ENCODE data around the gene SLC35E2B. TPM values are rescaled to one million over a fixed set of nuclear protein-coding genes. Genes with fewer than 3 reads are reported as not detected.
"Not testable (repeated sequence)": the region's sequence is repeated elsewhere in the genome, so short reads cannot be mapped to it uniquely, and the experiment has no call there.

SLC35E2B gene
- total and polyA plus RNA-seq, 2 of the 8 experiments (the other 6 are each of a cell fraction or from before 2014, with no cell fraction given), result 25.9 to 46.7 TPM

DNA sequence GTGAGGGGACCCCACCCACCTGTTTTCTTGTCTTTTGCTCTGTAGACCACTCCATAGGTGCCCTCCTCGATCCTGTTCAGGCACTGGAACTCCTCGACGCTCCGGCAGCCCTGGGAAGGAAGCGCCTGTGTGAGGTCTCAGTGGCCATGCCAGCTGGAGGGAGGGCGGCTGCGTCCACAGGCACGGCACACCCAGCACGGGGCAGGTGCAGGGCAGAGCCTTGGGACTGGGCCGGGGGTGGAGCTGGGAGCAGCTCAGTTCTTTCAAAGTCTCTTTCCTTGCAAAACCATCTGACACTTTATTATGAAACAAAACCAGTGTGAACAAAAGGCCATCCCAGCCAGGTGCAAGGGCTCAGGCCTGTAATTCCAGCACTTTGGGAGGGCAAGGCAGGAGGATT, 13.0 kb upstream of the SLC35E2B start:
- CTCF ChIA-PET (ENCODE audit: partially characterized antibody), result not testable (repeated sequence)
- WGBS, 2 experiments (ENCODE audit: extremely low coverage in 1 of 2, insufficient coverage in 1 of 2, insufficient read length in 1 of 2, insufficient replicate concordance in 2 of 2, low coverage in 1 of 2, low lambda C conversion rate in 2 of 2, missing lambda C conversion rate in 1 of 2), result 90% methylated on average over 2 of the region's 10 CpGs; no CpG with 5 or more reads in 1 of the 2 experiments

DNA sequence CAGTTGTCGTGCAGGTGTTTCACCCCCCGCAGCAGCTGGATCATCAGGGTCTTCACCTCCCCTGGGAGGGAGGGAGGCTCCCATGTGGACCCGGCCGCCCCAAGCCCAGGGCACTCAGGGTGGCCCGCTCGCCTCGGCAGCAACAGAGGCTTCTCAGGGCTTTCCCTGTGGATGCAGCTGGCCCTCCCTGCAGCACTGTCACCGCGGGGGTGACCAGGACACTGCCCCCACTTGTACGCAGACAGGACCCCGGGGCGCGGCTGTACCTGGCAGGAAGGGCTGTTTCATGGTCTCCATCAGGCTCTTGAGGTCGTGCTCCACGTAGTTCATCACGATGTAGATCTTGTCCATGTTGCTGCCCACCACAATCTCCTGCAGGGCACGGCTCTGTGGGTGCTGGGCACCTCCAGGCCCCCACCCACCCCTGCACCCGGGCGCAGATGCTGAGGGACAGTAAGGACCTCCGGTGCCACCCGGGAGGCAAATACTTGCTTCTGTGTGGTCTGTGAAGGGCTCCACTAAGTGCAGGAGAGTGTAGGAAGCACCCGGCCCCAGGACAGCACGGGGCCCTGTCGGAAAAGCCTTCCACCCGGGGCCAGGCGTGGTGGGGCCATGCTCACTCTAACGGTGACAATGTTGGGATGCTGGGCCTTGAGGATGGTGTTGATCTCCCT, 11.8 kb upstream of the SLC35E2B start:
- CTCF ChIA-PET (ENCODE audit: partially characterized antibody); H3K14ac ChIP-seq (ENCODE audit: insufficient read length); H3K27me3 ChIP-seq (replicated peaks in 1 of 4; ENCODE audit: control insufficient read depth in 3 of 4, extremely low read depth in 1 of 4, insufficient read depth in 3 of 4, low read length in 3 of 4); H3K79me2 ChIP-seq (ENCODE audit: control insufficient read depth in 1 of 2, insufficient read depth in 2 of 2, low read length in 2 of 2); H3K27ac ChIP-seq (ENCODE audit: low read depth, low read length); FAIRE-seq; H2BK5ac ChIP-seq (ENCODE audit: low read depth, low read length); H2BK15ac ChIP-seq (ENCODE audit: low read length); H3K18ac ChIP-seq (ENCODE audit: extremely low read depth, low read length); H2AFZ ChIP-seq (ENCODE audit: low read length); H4K8ac ChIP-seq (ENCODE audit: extremely low read depth, insufficient read depth, low read length); H2AK5ac ChIP-seq (ENCODE audit: low read depth, low read length); H4K5ac ChIP-seq (ENCODE audit: insufficient read length, low read depth, low read length); H2BK120ac ChIP-seq (replicated peaks; ENCODE audit: low read depth, low read length); H4K20me1 ChIP-seq (replicated peaks in 1 of 2; ENCODE audit: control insufficient read depth in 1 of 2, insufficient read depth in 2 of 2, low read length in 2 of 2); H3K4me2 ChIP-seq (ENCODE audit: insufficient read depth in 1 of 2, low read depth in 2 of 2, low read length in 2 of 2); POLR2A ChIA-PET (ENCODE audit: partially characterized antibody); H4K91ac ChIP-seq (replicated peaks; ENCODE audit: insufficient read length, low read length); H3K4me1 ChIP-seq (replicated peaks in 1 of 4; ENCODE audit: control insufficient read depth in 3 of 4, insufficient read depth in 4 of 4, low read length in 3 of 4); H3K79me1 ChIP-seq (ENCODE audit: low read depth, low read length); H3K9ac ChIP-seq (replicated peaks in 1 of 4; ENCODE audit: extremely low read depth in 1 of 4, low read depth in 3 of 4, low read length in 3 of 4); H2BK12ac ChIP-seq (ENCODE audit: low read depth, low read length); H2BK20ac ChIP-seq (ENCODE audit: low read length); H3K56ac ChIP-seq (replicated peaks; ENCODE audit: insufficient read length, low read depth, low read length); H3K4ac ChIP-seq (replicated peaks; ENCODE audit: insufficient read length, low read depth, low read length); H3K23me2 ChIP-seq (ENCODE audit: low read depth, low read length); DNase-seq (ENCODE audit: low read depth in 1 of 2, low spot score in 2 of 2); H3K23ac ChIP-seq (ENCODE audit: insufficient read length); H3K9me3 ChIP-seq (ENCODE audit: insufficient read depth in 2 of 2, low read depth in 1 of 2, low read length in 1 of 2); H3K4me3 ChIP-seq (ENCODE audit: extremely low read depth in 1 of 4, insufficient read depth in 2 of 4, low read depth in 3 of 4, low read length in 4 of 4): not testable (repeated sequence)
- 95% methylated on average over 15 of the region's 27 CpGs; no CpG with 5 or more reads in 1 of the 2 experiments for WGBS, 2 experiments (ENCODE audit: extremely low coverage in 1 of 2, insufficient coverage in 1 of 2, insufficient read length in 1 of 2, insufficient replicate concordance in 2 of 2, low coverage in 1 of 2, low lambda C conversion rate in 2 of 2, missing lambda C conversion rate in 1 of 2)
- H3K36me3 ChIP-seq (ENCODE audit: control insufficient read depth in 2 of 4, insufficient read depth in 4 of 4, low read length in 3 of 4), result peaks cover 0 to 17% (median 1%) of the 10 kb centered on the region in 4 experiments; a peak in 2 of 8 replicates

More for the DNA sequence above, 13.0 kb upstream of the SLC35E2B start:
- H3K14ac ChIP-seq (ENCODE audit: insufficient read length); H2AFZ ChIP-seq (ENCODE audit: low read length); H2BK15ac ChIP-seq (ENCODE audit: low read length); H2BK12ac ChIP-seq (ENCODE audit: low read depth, low read length); H2BK5ac ChIP-seq (ENCODE audit: low read depth, low read length); H3K56ac ChIP-seq (replicated peaks; ENCODE audit: insufficient read length, low read depth, low read length); H2AK5ac ChIP-seq (ENCODE audit: low read depth, low read length); H2BK120ac ChIP-seq (replicated peaks; ENCODE audit: low read depth, low read length); H3K4me1 ChIP-seq (replicated peaks in 1 of 4; ENCODE audit: control insufficient read depth in 3 of 4, insufficient read depth in 4 of 4, low read length in 3 of 4); POLR2A ChIA-PET (ENCODE audit: partially characterized antibody); H3K23ac ChIP-seq (ENCODE audit: insufficient read length); H3K18ac ChIP-seq (ENCODE audit: extremely low read depth, low read length); DNase-seq (ENCODE audit: low read depth in 1 of 2, low spot score in 2 of 2); H2BK20ac ChIP-seq (ENCODE audit: low read length); H3K9ac ChIP-seq (replicated peaks in 1 of 4; ENCODE audit: extremely low read depth in 1 of 4, low read depth in 3 of 4, low read length in 3 of 4); H3K79me2 ChIP-seq (ENCODE audit: control insufficient read depth in 1 of 2, insufficient read depth in 2 of 2, low read length in 2 of 2); H3K79me1 ChIP-seq (ENCODE audit: low read depth, low read length); H3K9me3 ChIP-seq (ENCODE audit: insufficient read depth in 2 of 2, low read depth in 1 of 2, low read length in 1 of 2); FAIRE-seq; H3K4me2 ChIP-seq (ENCODE audit: insufficient read depth in 1 of 2, low read depth in 2 of 2, low read length in 2 of 2); H4K91ac ChIP-seq (replicated peaks; ENCODE audit: insufficient read length, low read length); H4K8ac ChIP-seq (ENCODE audit: extremely low read depth, insufficient read depth, low read length); H4K5ac ChIP-seq (ENCODE audit: insufficient read length, low read depth, low read length); H3K4ac ChIP-seq (replicated peaks; ENCODE audit: insufficient read length, low read depth, low read length); H3K23me2 ChIP-seq (ENCODE audit: low read depth, low read length); H3K4me3 ChIP-seq (ENCODE audit: extremely low read depth in 1 of 4, insufficient read depth in 2 of 4, low read depth in 3 of 4, low read length in 4 of 4); H3K27ac ChIP-seq (ENCODE audit: low read depth, low read length); H4K20me1 ChIP-seq (replicated peaks in 1 of 2; ENCODE audit: control insufficient read depth in 1 of 2, insufficient read depth in 2 of 2, low read length in 2 of 2); H3K27me3 ChIP-seq (replicated peaks in 1 of 4; ENCODE audit: control insufficient read depth in 3 of 4, extremely low read depth in 1 of 4, insufficient read depth in 3 of 4, low read length in 3 of 4): not testable (repeated sequence)
- peaks cover 0 to 17% (median 1%) of the 10 kb centered on the region in 4 experiments; a peak in 2 of 8 replicates for H3K36me3 ChIP-seq (ENCODE audit: control insufficient read depth in 2 of 4, insufficient read depth in 4 of 4, low read length in 3 of 4)

Data from H1 (cell line).